ENCODE measurements around the gene PDS5B. TPM values are rescaled to one million over a fixed set of nuclear protein-coding genes. Genes with fewer than 3 reads are reported as not detected.

The PDS5B gene
- total RNA-seq, 1 donor from 2014 or later = 49.6 TPM

DNA sequence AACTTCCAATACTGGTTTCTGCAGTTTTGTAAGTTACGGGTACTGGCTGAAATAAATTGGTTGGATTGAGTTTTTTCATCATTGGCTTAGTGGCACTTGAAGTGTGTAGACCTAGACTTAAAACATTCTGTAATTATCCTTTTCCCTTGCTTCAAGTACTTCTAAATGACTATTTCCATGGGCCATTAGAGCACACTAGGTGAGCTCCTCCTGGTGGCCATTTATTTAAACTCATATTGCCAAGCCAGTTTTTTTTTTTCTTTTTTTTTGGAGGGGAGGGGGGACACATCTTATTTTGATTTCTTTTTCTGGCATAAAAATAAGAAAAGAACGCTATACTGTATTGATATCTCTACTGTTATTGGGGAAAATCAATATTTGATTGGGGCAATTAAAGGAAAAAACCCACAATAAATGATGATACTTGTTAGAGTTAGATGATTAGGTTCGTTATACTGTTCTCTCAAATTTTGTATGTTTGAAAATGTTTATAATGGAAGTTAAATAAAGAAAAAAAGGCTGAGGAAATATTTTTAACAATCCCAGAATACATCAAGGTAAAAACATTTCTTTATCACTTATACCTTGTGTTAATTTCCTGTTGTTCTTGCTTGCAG, 82.9 kb downstream of the PDS5B start:
- TF ChIP-seq, protein P1, sequence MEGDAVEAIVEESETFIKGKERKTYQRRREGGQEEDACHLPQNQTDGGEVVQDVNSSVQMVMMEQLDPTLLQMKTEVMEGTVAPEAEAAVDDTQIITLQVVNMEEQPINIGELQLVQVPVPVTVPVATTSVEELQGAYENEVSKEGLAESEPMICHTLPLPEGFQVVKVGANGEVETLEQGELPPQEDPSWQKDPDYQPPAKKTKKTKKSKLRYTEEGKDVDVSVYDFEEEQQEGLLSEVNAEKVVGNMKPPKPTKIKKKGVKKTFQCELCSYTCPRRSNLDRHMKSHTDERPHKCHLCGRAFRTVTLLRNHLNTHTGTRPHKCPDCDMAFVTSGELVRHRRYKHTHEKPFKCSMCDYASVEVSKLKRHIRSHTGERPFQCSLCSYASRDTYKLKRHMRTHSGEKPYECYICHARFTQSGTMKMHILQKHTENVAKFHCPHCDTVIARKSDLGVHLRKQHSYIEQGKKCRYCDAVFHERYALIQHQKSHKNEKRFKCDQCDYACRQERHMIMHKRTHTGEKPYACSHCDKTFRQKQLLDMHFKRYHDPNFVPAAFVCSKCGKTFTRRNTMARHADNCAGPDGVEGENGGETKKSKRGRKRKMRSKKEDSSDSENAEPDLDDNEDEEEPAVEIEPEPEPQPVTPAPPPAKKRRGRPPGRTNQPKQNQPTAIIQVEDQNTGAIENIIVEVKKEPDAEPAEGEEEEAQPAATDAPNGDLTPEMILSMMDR (IDR thresholded peaks at IDR 0.05) = peak; percentile 64
- peaks cover 5% of the 10 kb centered on the region for H3K36me3 ChIP-seq
- no peaks in the 10 kb centered on the region for H3K4me1 ChIP-seq
- no peak overlapping the region for H3K27ac ChIP-seq
- intact Hi-C loops (cut with DNase I) = no loop called here
- ATAC-seq (peak; percentile 65), DNase-seq (no peak)
- H3K9me3 ChIP-seq = no peaks in the 10 kb centered on the region
- no peak overlapping the region for H3K4me3 ChIP-seq
- no peaks in the 10 kb centered on the region for H3K27me3 ChIP-seq

DNA sequence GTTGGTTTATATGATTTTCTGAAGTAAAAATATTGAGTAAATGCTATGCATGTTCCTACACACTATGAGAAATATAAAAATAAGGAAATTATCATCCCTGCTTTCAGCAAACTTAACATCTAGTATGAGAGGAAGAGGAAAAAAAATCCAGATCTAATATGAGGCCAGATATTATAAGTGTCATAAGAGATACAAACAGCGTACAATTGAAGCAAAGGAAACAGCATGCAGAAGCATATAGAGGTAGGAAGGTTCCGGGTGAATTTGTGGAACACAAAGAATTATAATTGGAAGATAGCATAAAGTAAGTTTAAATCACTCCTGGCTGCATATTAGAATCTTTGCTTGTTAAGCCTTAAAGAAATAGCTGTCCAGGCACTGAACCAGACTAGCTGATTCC, 88.3 kb downstream of the PDS5B start:
- intact Hi-C loops (cut with DNase I) = no loop called here
- H3K27ac ChIP-seq = no peak overlapping the region
- peaks cover 15% of the 10 kb centered on the region for H3K36me3 ChIP-seq
- ATAC-seq (no peak), DNase-seq (no peak)
- H3K27me3 ChIP-seq = no peaks in the 10 kb centered on the region
- TF ChIP-seq, protein P1 (IDR thresholded peaks at IDR 0.05) = no peak
- no peaks in the 10 kb centered on the region for H3K9me3 ChIP-seq
- H3K4me1 ChIP-seq = no peaks in the 10 kb centered on the region
- no peak overlapping the region for H3K4me3 ChIP-seq

DNA sequence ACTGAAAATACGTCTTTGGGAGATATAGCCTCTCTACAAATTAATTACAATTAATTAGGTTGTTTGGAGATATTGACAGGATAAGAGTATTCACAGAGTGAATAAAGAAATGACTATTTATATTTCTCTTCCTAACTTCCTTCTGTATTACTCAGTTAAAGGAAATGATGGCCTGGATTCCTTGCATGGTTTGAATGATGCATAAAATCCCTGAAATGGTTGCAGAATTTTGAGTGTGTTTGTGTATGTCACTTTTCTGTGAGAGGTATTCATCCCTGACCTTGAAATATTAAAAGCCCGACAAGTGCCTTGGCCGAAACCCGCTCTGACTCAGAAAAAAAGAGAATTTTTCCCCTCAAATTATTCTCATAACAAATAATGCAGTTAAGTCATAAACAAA, 90.0 kb downstream of the PDS5B start:
- intact Hi-C loops (cut with DNase I) = no loop called here
- TF ChIP-seq, protein P1 (IDR thresholded peaks at IDR 0.05) = no peak
- Histone ChIP-seq H3K9me3 (no peaks in the 10 kb centered on the region), H3K27ac (no peak overlapping the region), H3K27me3 (no peaks in the 10 kb centered on the region), H3K36me3 (peaks cover 15% of the 10 kb centered on the region), H3K4me3 (no peak overlapping the region), H3K4me1 (no peaks in the 10 kb centered on the region)
- DNase-seq (no peak), ATAC-seq (no peak)

DNA sequence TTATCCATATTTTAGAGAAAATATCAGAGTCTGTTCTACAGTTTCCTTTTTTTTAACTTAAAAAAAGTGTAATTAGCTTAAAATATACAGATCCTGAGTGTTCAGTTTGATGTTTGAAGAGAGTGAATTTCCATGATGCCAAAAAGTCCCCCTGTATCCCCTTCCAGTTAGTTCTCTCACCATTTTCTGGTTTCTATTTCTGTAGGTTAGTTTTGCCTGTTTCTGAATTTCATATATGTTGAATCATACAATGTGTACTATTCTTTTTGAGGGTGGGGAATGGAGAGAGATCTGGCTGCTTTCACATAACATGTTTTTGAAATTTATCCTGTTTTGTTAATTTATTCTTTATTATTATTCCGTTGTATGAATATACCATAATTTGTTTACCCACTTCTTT, 95.9 kb downstream of the PDS5B start:
- no peaks in the 10 kb centered on the region for H3K27me3 ChIP-seq
- H3K36me3 ChIP-seq = peaks cover 16% of the 10 kb centered on the region
- TF ChIP-seq, protein P1 (IDR thresholded peaks at IDR 0.05) = no peak
- intact Hi-C loops (cut with DNase I) = no loop called here
- H3K4me1 ChIP-seq = no peaks in the 10 kb centered on the region
- no peak overlapping the region for H3K4me3 ChIP-seq
- H3K9me3 ChIP-seq = no peaks in the 10 kb centered on the region
- ATAC-seq (no peak), DNase-seq (no peak)
- no peak overlapping the region for H3K27ac ChIP-seq

DNA sequence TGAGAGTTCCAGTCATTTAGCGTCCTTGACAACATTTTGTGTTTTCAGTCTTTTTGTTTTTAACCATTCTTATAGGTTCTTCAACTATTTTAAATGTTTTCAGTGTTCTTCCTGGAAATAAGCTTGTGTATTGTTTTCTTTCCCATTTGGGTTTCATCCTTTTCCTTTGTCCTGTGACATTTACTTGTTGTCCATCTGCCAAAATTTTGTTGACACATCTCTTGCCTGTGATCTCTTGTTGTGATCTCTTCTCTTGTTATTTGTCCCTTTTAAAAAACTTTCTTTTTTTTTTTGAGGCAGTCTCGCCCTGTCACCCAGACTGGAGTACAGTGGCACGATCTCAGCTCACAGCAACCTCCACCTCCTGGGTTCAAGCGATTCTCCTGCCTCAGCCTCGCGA, 96.5 kb downstream of the PDS5B start:
- Histone ChIP-seq H3K27ac (no peak overlapping the region), H3K4me1 (no peaks in the 10 kb centered on the region)

More for the DNA sequence above, 96.5 kb downstream of the PDS5B start:
- H3K9me3 ChIP-seq = no peaks in the 10 kb centered on the region
- TF ChIP-seq, protein P1 (IDR thresholded peaks at IDR 0.05) = no peak
- no peak for DNase-seq
- ATAC-seq = no peak
- no peaks in the 10 kb centered on the region for H3K27me3 ChIP-seq
- intact Hi-C loops (cut with DNase I) = no loop called here
- peaks cover 20% of the 10 kb centered on the region for H3K36me3 ChIP-seq
- no peak overlapping the region for H3K4me3 ChIP-seq

Measured in upper lobe of right lung (tissue), 1 donor.